Spleen (tissue), 7 donors: ENCODE measurements around the gene DES.

Experiments
- CTCF ChIP-seq, 11 experiments: fragments of 200-600 bp in 7 of 11; fragments of 450-650 bp in 4 of 11; sonication (generic) in 4 of 11; IDR thresholded peaks in 8 of 11; conservative IDR thresholded peaks in 3 of 11; 1 replicate in 7 of 11; 2 replicates in 4 of 11; pipeline versions ENCODE4 v1.4.0 to v1.8.0; 2016 to 2021; ENCODE audit warnings: antibody characterized with exemption in 11 of 11, inconsistent platforms in 4 of 11, mild to moderate bottlenecking in 1 of 11
- POLR2A ChIP-seq, 3 donors: fragments of 450-650 bp; IDR thresholded peaks; one replicate each; pipeline ENCODE4 v1.5.1; 2017; ENCODE audit warnings: antibody characterized with exemption in 3 of 3, mild to moderate bottlenecking in 1 of 3
- donor health status: DM: no; HTN: no; CAD: no; lungs with moderate emphysema.
- donor health status: DM: no; HTN: no; CAD: no.
- donor health status: DM: no; HTN: no; CAD: no.

GRCh38 chr2:219425238-219426067, 7.3 kb downstream of the DES start:
- no peak for TF ChIP-seq POLR2A (IDR thresholded peaks at IDR 0.05)
- TF ChIP-seq CTCF (IDR thresholded peaks at IDR 0.05 in 8 of 11, conservative IDR thresholded peaks at IDR 0.05 in 3 of 11) = no peak
